ENCODE results near the gene SERINC4. TPM values are rescaled to one million over a fixed set of nuclear protein-coding genes. Genes with fewer than 3 reads are reported as not detected.
A peak's percentile ranks its signal among the peaks of the same experiment; 100 is the strongest.

SERINC4 gene
- total and polyA plus RNA-seq, 9 of the 15 experiments (the other 6 are each of a cell fraction or from before 2014, with no cell fraction given): 0.14 to 0.86 (median 0.18) TPM; not detected in 2

- TF ChIP-seq E2F8 (IDR thresholded peaks at IDR 0.05; ENCODE audit: low read depth, partially characterized antibody) (peak; percentile 99), CHD1 (IDR thresholded peaks at IDR 0.05; ENCODE audit: low read length) (no peak), HNRNPUL1 (IDR thresholded peaks at IDR 0.05; ENCODE audit: low read length) (no peak), POLR2AphosphoS2 (IDR thresholded peaks at IDR 0.05; ENCODE audit: low read length) (no peak), TEAD2 (tag; IDR thresholded peaks at IDR 0.05) (no peak), ZNF696 (CRISPR knock-in tag; conservative IDR thresholded peaks at IDR 0.05) (no peak), CAMTA2 (CRISPR knock-in tag; conservative IDR thresholded peaks at IDR 0.05) (no peak), MYNN (IDR thresholded peaks at IDR 0.05) (no peak), MYNN (CRISPR knock-in tag; IDR thresholded peaks at IDR 0.05) (no peak), ZNF175 (CRISPR knock-in tag; IDR thresholded peaks at IDR 0.05; ENCODE audit: low read depth) (peak; percentile 72), POLR2A (conservative IDR thresholded peaks at IDR 0.05) (peak; percentile 86), ZNF280B (CRISPR knock-in tag; IDR thresholded peaks at IDR 0.05) (no peak), TSC22D4 (tag; IDR thresholded peaks at IDR 0.05) (no peak), HBP1 (CRISPR knock-in tag; IDR thresholded peaks at IDR 0.05) (no peak), DLX4 (CRISPR knock-in tag; IDR thresholded peaks at IDR 0.05) (no peak), ARID2 (IDR thresholded peaks at IDR 0.05) (peak; percentile 19; the same call in 1 of the 2 replicates), PTTG1 (tag; IDR thresholded peaks at IDR 0.05; ENCODE audit: low read depth) (no peak), RBFOX2 (IDR thresholded peaks at IDR 0.05; ENCODE audit: low read depth, low read length) (peak; percentile 89), ZNF143 (CRISPR knock-in tag; IDR thresholded peaks at IDR 0.05) (no peak; the same call in 1 of the 2 replicates), RNF219 (CRISPR knock-in tag; IDR thresholded peaks at IDR 0.05) (no peak)
Measured at GRCh38 chr15:43826508-43827341, 26.7 kb upstream of the SERINC4 start, which contains the start of gene WDR76 (continued).
